SU-DHL-6 (cell line): ENCODE measurements around the gene ADM2.

Experiments
- H2AFZ ChIP-seq: fragments of 200-600 bp; sonication (generic); 2 replicates; pipeline ENCODE4 v1.6.1; 2014; ENCODE audit warnings: low read depth, mild to moderate bottlenecking, moderate library complexity, mixed read lengths, antibody characterized with exemption, low read length; ENCODE audit not compliant: severe bottlenecking
- H3F3A ChIP-seq: fragments of 200-600 bp; shearing (Covaris generic); 2 replicates; pipeline ENCODE4 v1.6.0; 2016; ENCODE audit warnings: antibody characterized with exemption, mild to moderate bottlenecking; ENCODE audit not compliant: insufficient read depth
- H3K27ac ChIP-seq: fragments of 200-600 bp; sonication (generic); 2 replicates; pipeline ENCODE4 v1.5.1; 2016; ENCODE audit warnings: low read depth, mild to moderate bottlenecking, low read length, moderate library complexity, mixed read lengths
- H3K27me3 ChIP-seq: fragments of 200-600 bp; sonication (generic), shearing (Covaris generic); 2 replicates; pipeline ENCODE4 v1.6.0; 2014; ENCODE audit warnings: mild to moderate bottlenecking, low read length
- H3K36me3 ChIP-seq: fragments of 200-600 bp; sonication (generic); 2 replicates; pipeline ENCODE4 v1.6.1; 2014; ENCODE audit warnings: mild to moderate bottlenecking, low read length, mixed read lengths
- H3K4me2 ChIP-seq: fragments of 300-600, 200-600 bp; shearing (Covaris generic), sonication (generic); 2 replicates; pipeline ENCODE4 v1.6.0; 2014; ENCODE audit warnings: low read length, low read depth, mild to moderate bottlenecking; ENCODE audit not compliant: poor library complexity, severe bottlenecking
- H3K4me3 ChIP-seq: fragments of 200-600 bp; sonication (generic); 2 replicates; pipeline ENCODE4 v1.5.1; 2014; ENCODE audit warnings: antibody characterized with exemption, low read length, mild to moderate bottlenecking, mixed read lengths; ENCODE audit not compliant: insufficient read depth, poor library complexity, severe bottlenecking
- H3K79me2 ChIP-seq: fragments of 200-600 bp; sonication (generic); 2 replicates; pipeline ENCODE4 v1.6.1; 2014; ENCODE audit warnings: mild to moderate bottlenecking, low read length, moderate library complexity; ENCODE audit not compliant: insufficient read depth
- H3K9ac ChIP-seq: fragments of 200-600 bp; sonication (generic); 2 replicates; pipeline ENCODE4 v1.7.0; 2014; ENCODE audit warnings: mild to moderate bottlenecking, low read length
- H3K9me2 ChIP-seq: fragments of 200-600 bp; sonication (generic); replicated peaks from 2 replicates; pipeline ENCODE4 v1.6.1; 2014; ENCODE audit warnings: low read length; ENCODE audit not compliant: insufficient read depth
- H3K9me3 ChIP-seq: fragments of 200-600 bp; sonication (generic); 2 replicates; pipeline ENCODE4 v1.6.1; 2014; ENCODE audit warnings: low read length, mixed read lengths; ENCODE audit not compliant: insufficient read depth
- H4K20me1 ChIP-seq: fragments of 200-600 bp; sonication (generic); 2 replicates; pipeline ENCODE4 v1.6.1; 2014; ENCODE audit warnings: low read depth, mild to moderate bottlenecking, antibody characterized with exemption, low read length, moderate library complexity, mixed read lengths
- CTCF ChIP-seq: fragments of 200-600 bp; sonication (generic); IDR thresholded peaks from one replicate; pipeline ENCODE4 v1.5.1; 2017; ENCODE audit warnings: antibody characterized with exemption, mild to moderate bottlenecking, low read length, moderate library complexity; ENCODE audit not compliant: insufficient read depth, poor library complexity, severe bottlenecking
- EZH2phosphoT487 ChIP-seq: fragments of 200-600 bp; sonication (generic), shearing (Covaris generic); conservative IDR thresholded peaks from 2 replicates; pipeline ENCODE4 v1.6.1; 2018; ENCODE audit warnings: mild to moderate bottlenecking, antibody characterized with exemption, low read length, moderate library complexity, mixed read lengths

The ADM2 gene

GRCh38 chr22:50454556-50455075 lies 26.7 kb upstream of the ADM2 start:
- H3K4me2 ChIP-seq, result no peak overlapping the region
- H3K36me3 ChIP-seq, result peaks cover 8% of the 10 kb centered on the region
- H3K9me3 ChIP-seq, result no peaks in the 10 kb centered on the region
- TF ChIP-seq EZH2phosphoT487 (no peak), CTCF (no peak)
- H3K9ac ChIP-seq, result no peak overlapping the region
- peaks cover 24% of the 10 kb centered on the region for H3F3A ChIP-seq
- H3K9me2 ChIP-seq, result no peaks in the 10 kb centered on the region
- no peaks in the 10 kb centered on the region for H4K20me1 ChIP-seq
- H3K4me3 ChIP-seq, result no peak overlapping the region
- H3K79me2 ChIP-seq, result no peaks in the 10 kb centered on the region
- H3K27me3 ChIP-seq, result no peaks in the 10 kb centered on the region
- no peak overlapping the region for H2AFZ ChIP-seq
- no peak overlapping the region for H3K27ac ChIP-seq

- H3K36me3 ChIP-seq, result peaks cover 10% of the 10 kb centered on the region
- peaks cover 19% of the 10 kb centered on the region for H3F3A ChIP-seq
- no peak overlapping the region for H3K27ac ChIP-seq
- H4K20me1 ChIP-seq, result no peaks in the 10 kb centered on the region
- no peak overlapping the region for H3K4me3 ChIP-seq
- H3K79me2 ChIP-seq, result no peaks in the 10 kb centered on the region
- H3K27me3 ChIP-seq, result no peaks in the 10 kb centered on the region
- H3K9me2 ChIP-seq, result no peaks in the 10 kb centered on the region
- TF ChIP-seq EZH2phosphoT487 (no peak), CTCF (no peak)
- no peak overlapping the region for H2AFZ ChIP-seq
- no peak overlapping the region for H3K4me2 ChIP-seq
- no peak overlapping the region for H3K9ac ChIP-seq
- H3K9me3 ChIP-seq, result no peaks in the 10 kb centered on the region
Observed at GRCh38 chr22:50455201-50455600, 26.1 kb upstream of the ADM2 start.

GRCh38 chr22:50456026-50456425 lies 25.3 kb upstream of the ADM2 start:
- peaks cover 12% of the 10 kb centered on the region for H3K36me3 ChIP-seq
- no peak overlapping the region for H3K4me2 ChIP-seq
- H3K27me3 ChIP-seq, result no peaks in the 10 kb centered on the region
- no peaks in the 10 kb centered on the region for H4K20me1 ChIP-seq
- no peaks in the 10 kb centered on the region for H3K79me2 ChIP-seq
- peaks cover 11% of the 10 kb centered on the region; the same call in 1 of the 2 replicates for H3F3A ChIP-seq
- TF ChIP-seq EZH2phosphoT487 (no peak), CTCF (no peak)
- H3K27ac ChIP-seq, result no peak overlapping the region
- H3K9me3 ChIP-seq, result no peaks in the 10 kb centered on the region
- no peak overlapping the region for H3K9ac ChIP-seq
- no peak overlapping the region for H2AFZ ChIP-seq
- H3K9me2 ChIP-seq, result no peaks in the 10 kb centered on the region
- no peak overlapping the region for H3K4me3 ChIP-seq
